Activated CD8-positive, alpha-beta memory T cell treated with anti-CD3 and anti-CD28 coated beads for 1 hour (primary cell): ENCODE measurements around the gene GPRIN1.

Experiments
- DNase-seq, 2 donors: peaks; one replicate each; pipeline ENCODE4 v3.0.0-alpha.2; 2020; ENCODE audit warnings: low read depth in 1 of 2; ENCODE audit errors: extremely low read depth in 1 of 2

The GPRIN1 gene

GRCh38 chr5:176625512-176625911 is 15.6 kb upstream of the GPRIN1 start:
- no peak for DNase-seq

GRCh38 chr5:176624938-176625337 is 15.0 kb upstream of the GPRIN1 start:
- no peak for DNase-seq

- DNase-seq: no peak
Observed at GRCh38 chr5:176624142-176624541, 14.2 kb upstream of the GPRIN1 start.

- DNase-seq: no peak
Observed at GRCh38 chr5:176621661-176622079, 11.7 kb upstream of the GPRIN1 start.

GRCh38 chr5:176620333-176620981 is 10.5 kb upstream of the GPRIN1 start:
- DNase-seq: no peak

- DNase-seq: no peak
Observed at GRCh38 chr5:176619569-176620332, 9.8 kb upstream of the GPRIN1 start.

GRCh38 chr5:176619203-176619568 is 9.2 kb upstream of the GPRIN1 start:
- DNase-seq: peak; percentile 52 to 57

GRCh38 chr5:176618783-176619182 is 8.8 kb upstream of the GPRIN1 start:
- no peak for DNase-seq

GRCh38 chr5:176616511-176616910 is 6.6 kb upstream of the GPRIN1 start:
- DNase-seq: no peak

GRCh38 chr5:176614805-176615478 is 5.0 kb upstream of the GPRIN1 start:
- no peak for DNase-seq

- DNase-seq: no peak
Observed at GRCh38 chr5:176612855-176613254, 2.9 kb upstream of the GPRIN1 start.

GRCh38 chr5:176612008-176612407 is 2.1 kb upstream of the GPRIN1 start:
- no peak for DNase-seq

GRCh38 chr5:176611435-176611834 is 1.5 kb upstream of the GPRIN1 start:
- DNase-seq: peak in 1 of 2 donors; percentile 37

GRCh38 chr5:176610435-176610773 is 448 bp upstream of the GPRIN1 start:
- DNase-seq: no peak

- DNase-seq: no peak
Observed at GRCh38 chr5:176608937-176609723, 826 bp downstream of the GPRIN1 start.

GRCh38 chr5:176608142-176608705 is 1.7 kb downstream of the GPRIN1 start:
- DNase-seq: no peak

- no peak for DNase-seq
Observed at GRCh38 chr5:176606875-176607274, 3.1 kb downstream of the GPRIN1 start.

- DNase-seq: no peak
Observed at GRCh38 chr5:176606032-176606431, 3.9 kb downstream of the GPRIN1 start.

GRCh38 chr5:176603091-176603490 is 6.9 kb downstream of the GPRIN1 start:
- DNase-seq: no peak

- DNase-seq: no peak
Observed at GRCh38 chr5:176601901-176602482, 8.0 kb downstream of the GPRIN1 start.
